ENCODE measurements around the gene NDOR1.

NDOR1 gene

DNA sequence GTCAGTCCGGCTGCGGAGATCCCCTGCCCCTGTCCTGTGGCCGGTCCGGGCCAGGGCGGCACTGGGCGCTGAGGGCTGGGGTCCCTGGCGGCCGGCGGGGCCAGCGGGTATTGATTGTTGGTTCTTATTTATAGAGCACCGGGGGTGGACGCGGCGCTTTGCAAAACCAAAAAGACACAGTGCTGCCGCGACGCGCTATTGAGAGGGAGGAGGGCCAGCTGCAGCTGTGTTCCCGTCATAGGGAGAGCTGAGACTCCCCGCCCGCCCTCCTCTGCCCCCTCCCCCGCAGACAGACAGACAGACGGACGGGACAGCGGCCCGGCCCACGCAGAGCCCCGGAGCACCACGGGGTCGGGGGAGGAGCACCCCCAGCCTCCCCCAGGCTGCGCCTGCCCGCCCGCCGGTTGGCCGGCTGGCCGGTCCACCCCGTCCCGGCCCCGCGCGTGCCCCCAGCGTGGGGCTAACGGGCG lies 38.2 kb upstream of the NDOR1 start:
- Histone ChIP-seq H2AK5ac (ENCODE audit: low read length) (no peak overlapping the region), H3K18ac (ENCODE audit: low read length) (no peak overlapping the region), H2BK120ac (ENCODE audit: low read depth, low read length) (no peak overlapping the region), H3K56ac (ENCODE audit: low read length) (no peak overlapping the region), H3K4me1 (ENCODE audit: control insufficient read depth, low read depth, low read length) (no peaks in the 10 kb centered on the region), H3K4ac (ENCODE audit: low read depth, low read length) (no peak overlapping the region), H3K23ac (ENCODE audit: low read length) (no peak overlapping the region), H2BK15ac (replicated peaks; ENCODE audit: low read depth) (no peak overlapping the region), H4K8ac (ENCODE audit: low read depth, low read length) (no peak overlapping the region), H3K36me3 (ENCODE audit: control insufficient read depth, insufficient read depth, low read length) (no peaks in the 10 kb centered on the region), H3K4me2 (ENCODE audit: low read length) (no peak overlapping the region), H3K79me2 (ENCODE audit: control insufficient read depth, insufficient read depth, low read length) (no peaks in the 10 kb centered on the region), H2BK5ac (ENCODE audit: low read length) (no peak overlapping the region), H4K5ac (ENCODE audit: low read length) (no peak overlapping the region), H3K27me3 (ENCODE audit: insufficient read depth, low read length, poor library complexity) (peaks cover 37% of the 10 kb centered on the region), H3K27ac (ENCODE audit: low read depth, low read length) (no peak overlapping the region), H3K79me1 (ENCODE audit: low read length) (no peaks in the 10 kb centered on the region), H3K9ac (ENCODE audit: low read length) (no peak overlapping the region), H3K4me3 (ENCODE audit: low read length) (no peak overlapping the region)
- DNase-seq, result no peak
- WGBS (ENCODE audit: extremely low coverage, insufficient coverage, low lambda C conversion rate), result no CpG with 5 or more reads among the region's 44 CpGs

GRCh38 chr9:137167747-137168572 lies 37.5 kb upstream of the NDOR1 start:
- DNase-seq, result no peak
- peaks cover 34% of the 10 kb centered on the region for H3K27me3 ChIP-seq (ENCODE audit: insufficient read depth, low read length, poor library complexity)
- H3K23ac ChIP-seq (ENCODE audit: low read length), result no peak overlapping the region
- no peak overlapping the region for H2BK5ac ChIP-seq (ENCODE audit: low read length)
- H2AK5ac ChIP-seq (ENCODE audit: low read length), result no peak overlapping the region
- H4K5ac ChIP-seq (ENCODE audit: low read length), result no peak overlapping the region
- no peak overlapping the region for H3K56ac ChIP-seq (ENCODE audit: low read length)
- H3K4ac ChIP-seq (ENCODE audit: low read depth, low read length), result no peak overlapping the region
- no CpG with 5 or more reads among the region's 57 CpGs for WGBS (ENCODE audit: extremely low coverage, insufficient coverage, low lambda C conversion rate)
- no peak overlapping the region for H2BK120ac ChIP-seq (ENCODE audit: low read depth, low read length)
- no peak overlapping the region for H3K9ac ChIP-seq (ENCODE audit: low read length)
- no peak overlapping the region for H3K27ac ChIP-seq (ENCODE audit: low read depth, low read length)
- no peaks in the 10 kb centered on the region for H3K79me1 ChIP-seq (ENCODE audit: low read length)
- no peaks in the 10 kb centered on the region for H3K79me2 ChIP-seq (ENCODE audit: control insufficient read depth, insufficient read depth, low read length)
- H4K8ac ChIP-seq (ENCODE audit: low read depth, low read length), result no peak overlapping the region
- no peaks in the 10 kb centered on the region for H3K4me1 ChIP-seq (ENCODE audit: control insufficient read depth, low read depth, low read length)
- H2BK15ac ChIP-seq (replicated peaks; ENCODE audit: low read depth), result no peak overlapping the region
- H3K36me3 ChIP-seq (ENCODE audit: control insufficient read depth, insufficient read depth, low read length), result no peaks in the 10 kb centered on the region
- H3K4me3 ChIP-seq (ENCODE audit: low read length), result no peak overlapping the region
- no peak overlapping the region for H3K18ac ChIP-seq (ENCODE audit: low read length)
- no peak overlapping the region for H3K4me2 ChIP-seq (ENCODE audit: low read length)

DNA sequence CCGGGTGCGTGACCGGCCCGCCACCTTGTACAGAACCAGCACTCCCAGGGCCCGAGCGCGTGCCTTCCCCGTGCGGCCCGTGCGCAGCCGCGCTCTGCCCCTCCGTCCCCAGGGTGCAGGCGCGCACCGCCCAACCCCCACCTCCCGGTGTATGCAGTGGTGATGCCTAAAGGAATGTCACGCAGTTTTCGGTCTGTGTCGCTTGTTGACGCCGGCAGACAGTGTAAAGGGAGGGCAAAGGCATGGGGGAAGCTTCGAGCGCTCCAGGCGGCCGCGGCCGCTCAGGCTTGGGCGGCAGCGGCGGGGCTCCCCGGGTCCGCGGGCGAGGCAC lies 37.0 kb upstream of the NDOR1 start:
- H3K4me3 ChIP-seq (ENCODE audit: low read length), result no peak overlapping the region
- peak overlapping the region; percentile 15 for H3K56ac ChIP-seq (ENCODE audit: low read length)
- no peak overlapping the region for H3K27ac ChIP-seq (ENCODE audit: low read depth, low read length)
- no peak overlapping the region for H3K18ac ChIP-seq (ENCODE audit: low read length)
- WGBS (ENCODE audit: extremely low coverage, insufficient coverage, low lambda C conversion rate), result no CpG with 5 or more reads among the region's 36 CpGs
- no peaks in the 10 kb centered on the region for H3K79me2 ChIP-seq (ENCODE audit: control insufficient read depth, insufficient read depth, low read length)
- H2AK5ac ChIP-seq (ENCODE audit: low read length), result no peak overlapping the region
- peak overlapping the region; percentile 66 for H3K23ac ChIP-seq (ENCODE audit: low read length)
- no peaks in the 10 kb centered on the region for H3K79me1 ChIP-seq (ENCODE audit: low read length)
- no peak overlapping the region for H2BK15ac ChIP-seq (replicated peaks; ENCODE audit: low read depth)
- no peak overlapping the region for H3K4me2 ChIP-seq (ENCODE audit: low read length)
- H4K5ac ChIP-seq (ENCODE audit: low read length), result no peak overlapping the region
- no peak for DNase-seq
- no peaks in the 10 kb centered on the region for H3K36me3 ChIP-seq (ENCODE audit: control insufficient read depth, insufficient read depth, low read length)
- H4K8ac ChIP-seq (ENCODE audit: low read depth, low read length), result no peak overlapping the region
- H3K4ac ChIP-seq (ENCODE audit: low read depth, low read length), result no peak overlapping the region
- H3K27me3 ChIP-seq (ENCODE audit: insufficient read depth, low read length, poor library complexity), result peaks cover 32% of the 10 kb centered on the region
- no peaks in the 10 kb centered on the region for H3K4me1 ChIP-seq (ENCODE audit: control insufficient read depth, low read depth, low read length)
- H2BK120ac ChIP-seq (ENCODE audit: low read depth, low read length), result no peak overlapping the region
- H3K9ac ChIP-seq (ENCODE audit: low read length), result no peak overlapping the region
- H2BK5ac ChIP-seq (ENCODE audit: low read length), result no peak overlapping the region

DNA sequence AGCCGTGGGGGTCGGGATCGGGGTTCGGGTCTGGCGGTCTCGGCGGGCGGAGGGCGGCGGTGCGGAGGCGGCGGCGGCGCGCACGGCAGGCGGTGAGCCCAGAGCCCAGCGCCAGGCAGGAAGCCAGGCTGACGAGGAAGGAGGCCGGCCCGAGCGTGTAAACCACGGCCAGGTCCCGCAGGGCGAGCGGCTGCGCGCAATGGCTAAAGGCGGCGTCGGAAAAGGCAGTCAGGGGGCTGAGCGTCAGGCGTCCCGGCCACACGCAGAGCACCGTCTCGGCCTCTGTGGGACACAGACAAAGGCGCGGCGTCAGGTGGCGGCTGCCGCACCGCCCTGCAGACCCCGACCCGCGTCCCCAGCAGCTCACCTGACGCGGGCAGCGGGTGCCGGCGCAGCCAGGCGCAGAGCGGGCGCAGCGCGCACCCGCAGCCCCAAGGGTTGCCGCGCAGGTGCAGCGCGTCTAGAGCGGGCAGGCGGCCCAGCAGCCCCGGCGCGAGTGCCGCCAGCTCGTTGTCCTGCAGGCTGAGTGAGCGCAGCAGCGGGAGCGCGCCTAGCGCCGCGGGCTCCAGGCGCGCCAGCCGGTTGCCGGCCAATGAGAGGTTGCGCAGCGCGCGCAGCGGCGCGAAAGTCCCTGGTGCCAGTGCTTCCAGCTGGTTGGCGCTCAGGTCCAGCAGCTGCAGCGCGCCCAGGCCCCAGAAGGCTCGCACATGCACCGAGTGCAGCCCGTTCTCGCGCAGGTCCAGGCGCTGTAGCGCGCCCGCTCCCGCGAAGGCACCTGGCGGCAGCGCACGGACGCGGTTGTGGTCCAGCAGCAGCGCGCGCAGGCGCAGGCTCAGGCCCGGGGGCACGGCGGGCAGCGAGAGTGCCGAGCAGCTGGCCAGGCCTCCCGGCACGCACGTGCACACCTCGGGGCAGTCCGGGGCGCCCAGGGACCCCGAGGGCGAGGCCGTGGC lies 36.3 kb upstream of the NDOR1 start:
- H2BK15ac ChIP-seq (replicated peaks; ENCODE audit: low read depth), result no peak overlapping the region
- no peaks in the 10 kb centered on the region for H3K4me1 ChIP-seq (ENCODE audit: control insufficient read depth, low read depth, low read length)
- H3K4ac ChIP-seq (ENCODE audit: low read depth, low read length), result no peak overlapping the region
- no peak overlapping the region for H4K8ac ChIP-seq (ENCODE audit: low read depth, low read length)
- peaks cover 32% of the 10 kb centered on the region for H3K27me3 ChIP-seq (ENCODE audit: insufficient read depth, low read length, poor library complexity)
- no peak overlapping the region for H2AK5ac ChIP-seq (ENCODE audit: low read length)
- no peaks in the 10 kb centered on the region for H3K36me3 ChIP-seq (ENCODE audit: control insufficient read depth, insufficient read depth, low read length)
- peak overlapping the region; percentile 84 for H3K4me2 ChIP-seq (ENCODE audit: low read length)
- no peak overlapping the region for H3K9ac ChIP-seq (ENCODE audit: low read length)
- H3K27ac ChIP-seq (ENCODE audit: low read depth, low read length), result no peak overlapping the region
- H3K4me3 ChIP-seq (ENCODE audit: low read length), result no peak overlapping the region
- no peaks in the 10 kb centered on the region for H3K79me2 ChIP-seq (ENCODE audit: control insufficient read depth, insufficient read depth, low read length)
- H2BK120ac ChIP-seq (ENCODE audit: low read depth, low read length), result no peak overlapping the region
- H3K18ac ChIP-seq (ENCODE audit: low read length), result no peak overlapping the region
- peak; percentile 74 for DNase-seq
- no peak overlapping the region for H3K23ac ChIP-seq (ENCODE audit: low read length)
- no peaks in the 10 kb centered on the region for H3K79me1 ChIP-seq (ENCODE audit: low read length)
- no peak overlapping the region for H2BK5ac ChIP-seq (ENCODE audit: low read length)
- WGBS (ENCODE audit: extremely low coverage, insufficient coverage, low lambda C conversion rate), result no CpG with 5 or more reads among the region's 124 CpGs
- H4K5ac ChIP-seq (ENCODE audit: low read length), result no peak overlapping the region
- H3K56ac ChIP-seq (ENCODE audit: low read length), result peak overlapping the region; percentile 34

- H3K4ac ChIP-seq (ENCODE audit: low read depth, low read length), result no peak within 1 kb of the TSS
- H3K4me2 ChIP-seq (ENCODE audit: low read length), result peak within 1 kb of the TSS; percentile 84
- H4K8ac ChIP-seq (ENCODE audit: low read depth, low read length), result no peak within 1 kb of the TSS
- H4K5ac ChIP-seq (ENCODE audit: low read length), result no peak within 1 kb of the TSS
- no peaks in the 10 kb centered on the region for H3K79me2 ChIP-seq (ENCODE audit: control insufficient read depth, insufficient read depth, low read length)
- H3K36me3 ChIP-seq (ENCODE audit: control insufficient read depth, insufficient read depth, low read length), result no peaks in the 10 kb centered on the region
- no peak within 1 kb of the TSS for H2BK120ac ChIP-seq (ENCODE audit: low read depth, low read length)
- no peak within 1 kb of the TSS for H2BK5ac ChIP-seq (ENCODE audit: low read length)
- no peak within 1 kb of the TSS for H2AK5ac ChIP-seq (ENCODE audit: low read length)
- H3K27ac ChIP-seq (ENCODE audit: low read depth, low read length), result no peak within 1 kb of the TSS
- no peaks in the 10 kb centered on the region for H3K4me1 ChIP-seq (ENCODE audit: control insufficient read depth, low read depth, low read length)
- peaks cover 32% of the 10 kb centered on the region for H3K27me3 ChIP-seq (ENCODE audit: insufficient read depth, low read length, poor library complexity)
- peak within 1 kb of the TSS; percentile 34 for H3K56ac ChIP-seq (ENCODE audit: low read length)
- no CpG with 5 or more reads among the region's 41 CpGs for WGBS (ENCODE audit: extremely low coverage, insufficient coverage, low lambda C conversion rate)
- no peak within 1 kb of the TSS for H3K9ac ChIP-seq (ENCODE audit: low read length)
- no peak within 1 kb of the TSS for H3K4me3 ChIP-seq (ENCODE audit: low read length)
- no peaks in the 10 kb centered on the region for H3K79me1 ChIP-seq (ENCODE audit: low read length)
- H3K18ac ChIP-seq (ENCODE audit: low read length), result no peak within 1 kb of the TSS
- no peak within 1 kb of the TSS for H3K23ac ChIP-seq (ENCODE audit: low read length)
- no peak for DNase-seq
- no peak within 1 kb of the TSS for H2BK15ac ChIP-seq (replicated peaks; ENCODE audit: low read depth)
Observed at GRCh38 chr9:137169896-137170358, 35.6 kb upstream of the NDOR1 start, which contains the start of gene LRRC26. Gene LRRC26 (minus strand): TSS chr9:137170051. CDS start chr9:137169943, 108 bp downstream.

All from mesendoderm (in vitro differentiated cells).